Activated CD4-positive, alpha-beta T cell treated with anti-CD3 and anti-CD28 coated beads, Interleukin-10, Interleukin-2, amounts not matched to agents 100 ng/mL and 50 ng/mL, durations not matched to agents 16 hours and 8 hours (primary cell): ENCODE measurements around the gene SULT1C3.

Source experiments
- DNase-seq: peaks from one replicate; pipeline ENCODE4 v3.0.0-alpha.2; 2020

SULT1C3 gene

GRCh38 chr2:108309903-108310302 lies 70.1 kb downstream of the SULT1C3 start:
- DNase-seq: no peak
